Measurements from ENCODE around the gene LETM1.
A peak's percentile ranks its signal among the peaks of the same experiment; 100 is the strongest.

LETM1 gene

GRCh38 chr4:1890979-1891570, 35.1 kb upstream of the LETM1 start:
- no peak overlapping the region for H3K4me3 ChIP-seq (ENCODE audit: low read depth, low read length)
- in situ Hi-C loops (cut with HindIII; ENCODE audit: low sequenced_read_pairs), result no loop called here
- TF ChIP-seq CTCF (IDR thresholded peaks at IDR 0.05; ENCODE audit: low read depth, low read length), result no peak
- no peak for DNase-seq (ENCODE audit: low read depth, low spot score)

- H3K4me3 ChIP-seq (ENCODE audit: low read depth, low read length), result no peak overlapping the region
Observed at GRCh38 chr4:1887052-1887451, 31.1 kb upstream of the LETM1 start.

GRCh38 chr4:1885414-1885813, 29.5 kb upstream of the LETM1 start:
- no peak overlapping the region for H3K4me3 ChIP-seq (ENCODE audit: low read depth, low read length)
- no peak for DNase-seq (ENCODE audit: low read depth, low spot score)
- TF ChIP-seq CTCF (IDR thresholded peaks at IDR 0.05; ENCODE audit: low read depth, low read length), result no peak
- in situ Hi-C loops (cut with HindIII; ENCODE audit: low sequenced_read_pairs), result no loop called here

More at GRCh38 chr4:1887052-1887451, 31.1 kb upstream of the LETM1 start:
- no peak for TF ChIP-seq CTCF (IDR thresholded peaks at IDR 0.05; ENCODE audit: low read depth, low read length)
- DNase-seq (ENCODE audit: low read depth, low spot score), result no peak
- in situ Hi-C loops (cut with HindIII; ENCODE audit: low sequenced_read_pairs), result no loop called here

- no peak overlapping the region for H3K4me3 ChIP-seq (ENCODE audit: low read depth, low read length)
- DNase-seq (ENCODE audit: low read depth, low spot score), result no peak
- no peak for TF ChIP-seq CTCF (IDR thresholded peaks at IDR 0.05; ENCODE audit: low read depth, low read length)
- in situ Hi-C loops (cut with HindIII; ENCODE audit: low sequenced_read_pairs), result no loop called here
Observed at GRCh38 chr4:1883583-1883982, 27.6 kb upstream of the LETM1 start.

GRCh38 chr4:1882850-1883271, 26.9 kb upstream of the LETM1 start:
- H3K4me3 ChIP-seq (ENCODE audit: low read depth, low read length), result no peak overlapping the region
- no peak for TF ChIP-seq CTCF (IDR thresholded peaks at IDR 0.05; ENCODE audit: low read depth, low read length)
- DNase-seq (ENCODE audit: low read depth, low spot score), result no peak
- in situ Hi-C loops (cut with HindIII; ENCODE audit: low sequenced_read_pairs), result no loop called here

- H3K4me3 ChIP-seq (ENCODE audit: low read depth, low read length), result no peak overlapping the region
- TF ChIP-seq CTCF (IDR thresholded peaks at IDR 0.05; ENCODE audit: low read depth, low read length), result no peak
- DNase-seq (ENCODE audit: low read depth, low spot score), result peak; percentile 11
- in situ Hi-C loops (cut with HindIII; ENCODE audit: low sequenced_read_pairs), result no loop called here
Observed at GRCh38 chr4:1880332-1880731, 24.4 kb upstream of the LETM1 start.

Data from astrocyte of the spinal cord (primary cell).